CD14-positive monocyte (primary cell): ENCODE results near the gene LUZP1. TPM values are rescaled to one million over a fixed set of nuclear protein-coding genes. Genes with fewer than 3 reads are reported as not detected.

Experiments used
- DNase-seq, 3 donors: peaks; one replicate each; pipeline ENCODE4 v3.0.0-alpha.2; 2011 to 2022
- H2AFZ ChIP-seq: 2 replicates; pipeline ENCODE4 v1.6.0; 2012; ENCODE audit warnings: mild to moderate bottlenecking, low read depth, low read length, inconsistent platforms; ENCODE audit not compliant: insufficient read depth, poor library complexity, severe bottlenecking
- H3K27ac ChIP-seq, 2 donors: 1 replicate in 1 of 2; 2 replicates in 1 of 2; pipeline ENCODE4 v1.5.1; 2012 to 2013; ENCODE audit warnings: low read length in 2 of 2, control low read depth in 1 of 2, inconsistent platforms in 1 of 2, low read depth in 1 of 2, mild to moderate bottlenecking in 1 of 2
- H3K27me3 ChIP-seq, 2 donors: one replicate each; pipeline versions ENCODE4 v1.6.0 to v1.6.1; 2011 to 2013; ENCODE audit warnings: low read length in 2 of 2; ENCODE audit not compliant: control insufficient read depth in 2 of 2, insufficient read depth in 2 of 2
- H3K36me3 ChIP-seq, 2 donors: replicated peaks in 1 of 2; 1 replicate in 1 of 2; 2 replicates in 1 of 2; pipeline versions ENCODE4 v1.5.1 to v1.6.1; 2012 to 2013; ENCODE audit warnings: low read length in 2 of 2, control low read depth in 1 of 2, inconsistent platforms in 1 of 2, mild to moderate bottlenecking in 1 of 2; ENCODE audit not compliant: insufficient read depth in 2 of 2, control insufficient read depth in 1 of 2
- H3K4me1 ChIP-seq, 2 donors: 1 replicate in 1 of 2; 2 replicates in 1 of 2; pipeline versions ENCODE4 v1.5.1 to v1.6.1; 2012 to 2013; ENCODE audit warnings: low read length in 2 of 2, control low read depth in 1 of 2, inconsistent platforms in 1 of 2, mild to moderate bottlenecking in 1 of 2, moderate library complexity in 1 of 2; ENCODE audit not compliant: insufficient read depth in 2 of 2, control insufficient read depth in 1 of 2
- H3K4me2 ChIP-seq: replicated peaks from 2 replicates; pipeline ENCODE3; 2012; ENCODE audit warnings: low read length, moderate library complexity, mild to moderate bottlenecking; ENCODE audit not compliant: poor library complexity, severe bottlenecking; ENCODE audit errors: extremely low read depth
- H3K4me3 ChIP-seq, 3 experiments: fragments of 200-600 bp in 1 of 3; sonication (generic) in 1 of 3; replicated peaks in 1 of 3; 1 replicate in 2 of 3; 2 replicates in 1 of 3; pipeline ENCODE4 v1.5.1; 2011 to 2013; ENCODE audit warnings: low read length in 3 of 3, mild to moderate bottlenecking in 3 of 3, control low read depth in 2 of 3, low read depth in 2 of 3, inconsistent platforms in 1 of 3, moderate library complexity in 1 of 3
- H3K79me2 ChIP-seq: 2 replicates; pipeline ENCODE4 v1.6.0; 2012; ENCODE audit warnings: mild to moderate bottlenecking, control low read depth, inconsistent platforms, low read length, moderate library complexity; ENCODE audit not compliant: insufficient read depth
- H3K9ac ChIP-seq: 2 replicates; pipeline ENCODE4 v1.6.0; 2017; ENCODE audit warnings: low read length, mild to moderate bottlenecking; ENCODE audit not compliant: insufficient read depth, poor library complexity, severe bottlenecking
- H3K9me3 ChIP-seq, 2 donors: replicated peaks in 1 of 2; 1 replicate in 1 of 2; 2 replicates in 1 of 2; pipeline versions ENCODE4 v1.5.1 to v1.6.1; 2012 to 2013; ENCODE audit warnings: low read length in 2 of 2, control low read depth in 1 of 2; ENCODE audit not compliant: control insufficient read depth in 1 of 2, insufficient read depth in 1 of 2
- H4K20me1 ChIP-seq: 2 replicates; pipeline ENCODE4 v1.6.0; 2012; ENCODE audit warnings: mild to moderate bottlenecking, low read length, control low read depth, moderate library complexity; ENCODE audit not compliant: insufficient read depth
- H3K27ac Mint-ChIP-seq, 7 donors: one replicate each; pipeline ENCODE4 v1.8.0; 2020; ENCODE audit warnings: mild to moderate bottlenecking in 7 of 7, mixed read lengths in 7 of 7, moderate library complexity in 6 of 7, inconsistent platforms in 2 of 7
- H3K27me3 Mint-ChIP-seq, 3 donors: one replicate each; pipeline ENCODE4 v1.8.0; 2021 to 2022; ENCODE audit warnings: low read depth in 3 of 3, mild to moderate bottlenecking in 3 of 3, mixed read lengths in 3 of 3, moderate library complexity in 3 of 3, inconsistent platforms in 1 of 3
- H3K36me3 Mint-ChIP-seq, 2 donors: one replicate each; pipeline ENCODE4 v1.8.0; 2020; ENCODE audit warnings: mixed read lengths in 2 of 2, inconsistent platforms in 1 of 2, mild to moderate bottlenecking in 1 of 2
- H3K4me1 Mint-ChIP-seq: one replicate; pipeline ENCODE4 v1.8.0; 2020; ENCODE audit warnings: mild to moderate bottlenecking, mixed read lengths
- H3K4me3 Mint-ChIP-seq, 2 donors: one replicate each; pipeline ENCODE4 v1.8.0; 2020; ENCODE audit warnings: mild to moderate bottlenecking in 2 of 2, mixed read lengths in 2 of 2, moderate library complexity in 1 of 2
- H3K9me3 Mint-ChIP-seq, 7 donors: one replicate each; pipeline ENCODE4 v1.8.0; 2020 to 2022; ENCODE audit warnings: mixed read lengths in 7 of 7, mild to moderate bottlenecking in 6 of 7, moderate library complexity in 6 of 7, inconsistent platforms in 2 of 7
- CTCF ChIP-seq: fragments of 200-600 bp; IDR thresholded peaks from one replicate; pipeline ENCODE4 v1.8.0; 2022; ENCODE audit warnings: antibody characterized with exemption, mild to moderate bottlenecking
- WGBS: methylation state at CpG from one replicate; pipeline ENCODE4 v1.1.5; 2013; ENCODE audit warnings: missing lambda C conversion rate; ENCODE audit not compliant: insufficient coverage; 5-methylcytosine and 5-hydroxymethylcytosine counted together
- intact Hi-C, 2 donors: fragments of 100-400 bp; cut with micrococcal nuclease; formaldehyde crosslinking; loops; one replicate each; pipeline versions ENCODE4 v1.15.0 to v1.15.1; 2023
- polyA plus RNA-seq, 3 donors: library from polyadenylated mRNA; depleted of rRNA in 1 of 3; unstranded in 2 of 3; stranded (reverse) in 1 of 3; fragments of 300-500 nt in 2 of 3; fragments of >200 nt in 1 of 3; fragmentation: Illumina TruSeq in 2 of 3; gene quantifications; 1 replicate in 2 of 3; 2 replicates in 1 of 3; pipeline ENCODE4 v1.2.3, GENCODE V29; 2012 to 2021

LUZP1 gene
- polyA plus RNA-seq, 3 donors = 4.4 to 8.7 (median 5.8) TPM

- Histone ChIP-seq H2AFZ (no peak overlapping the region), H3K79me2 (peaks cover 19% of the 10 kb centered on the region), H3K36me3 (no peaks in the 10 kb centered on the region), H3K9ac (no peak overlapping the region), H3K27ac (no peak overlapping the region), H4K20me1 (peaks cover 36% of the 10 kb centered on the region), H3K4me2 (no peak overlapping the region), H3K4me1 (peaks cover 8 to 19% of the 10 kb centered on the region in 2 donors), H3K4me3 (no peak overlapping the region), H3K9me3 (no peaks in the 10 kb centered on the region), H3K27me3 (no peaks in the 10 kb centered on the region)
- no peak for TF ChIP-seq CTCF
- DNase-seq = no peak
- Mint-ChIP-seq H3K4me1 (peaks cover 22% of the 10 kb centered on the region), H3K36me3 (no peaks in the 10 kb centered on the region), H3K9me3 (no peaks in the 10 kb centered on the region), H3K27ac (no peak overlapping the region), H3K27me3 (no peaks in the 10 kb centered on the region), H3K4me3 (no peak overlapping the region)
- intact Hi-C loops = no loop called here
Measured at GRCh38 chr1:23123528-23123927, 45.1 kb downstream of the LUZP1 start.

GRCh38 chr1:23122796-23123195, 45.9 kb downstream of the LUZP1 start:
- no peak overlapping the region for H3K9ac ChIP-seq
- peaks cover 36% of the 10 kb centered on the region for H4K20me1 ChIP-seq
- H3K27ac ChIP-seq = no peak overlapping the region
- H2AFZ ChIP-seq = no peak overlapping the region
- peaks cover 22% of the 10 kb centered on the region for H3K4me1 Mint-ChIP-seq
- H3K4me2 ChIP-seq = no peak overlapping the region
- peaks cover 19% of the 10 kb centered on the region for H3K79me2 ChIP-seq
- no peaks in the 10 kb centered on the region for H3K27me3 Mint-ChIP-seq
- no peaks in the 10 kb centered on the region for H3K9me3 ChIP-seq
- no peaks in the 10 kb centered on the region for H3K9me3 Mint-ChIP-seq
- no peak overlapping the region for H3K4me3 ChIP-seq
- WGBS = 78% methylated on average over 2 of the region's 4 CpGs
- H3K36me3 Mint-ChIP-seq = no peaks in the 10 kb centered on the region
- H3K4me1 ChIP-seq = peaks cover 8 to 19% of the 10 kb centered on the region in 2 donors
- no peaks in the 10 kb centered on the region for H3K36me3 ChIP-seq
- intact Hi-C loops = no loop called here
- H3K4me3 Mint-ChIP-seq = no peak overlapping the region
- no peaks in the 10 kb centered on the region for H3K27me3 ChIP-seq
- DNase-seq = no peak
- peak overlapping the region in 1 of 7 donors; percentile 41 for H3K27ac Mint-ChIP-seq
- no peak for TF ChIP-seq CTCF
